H1 (cell line): ENCODE measurements around the gene ZPBP.

Experiments
- CTCF ChIP-seq, 3 experiments: IDR thresholded peaks; 1 replicate in 2 of 3; 2 replicates in 1 of 3; pipeline versions ENCODE4 v1.5.1 to v1.6.1; 2011; ENCODE audit warnings: low read length in 3 of 3, mild to moderate bottlenecking in 3 of 3, inconsistent platforms in 2 of 3, low read depth in 1 of 3, moderate library complexity in 1 of 3; ENCODE audit not compliant: insufficient read depth in 1 of 3; ENCODE audit errors: control extremely low read depth in 1 of 3
- EP300 ChIP-seq, 2 experiments: IDR thresholded peaks; 1 replicate in 1 of 2; 2 replicates in 1 of 2; pipeline ENCODE4 v1.6.1; 2011 to 2012; ENCODE audit warnings: low read depth in 2 of 2, low read length in 2 of 2, mild to moderate bottlenecking in 2 of 2, borderline replicate concordance in 1 of 2, inconsistent platforms in 1 of 2, moderate library complexity in 1 of 2
- EZH2 ChIP-seq: fragments of 200-600 bp; sonication (generic); IDR thresholded peaks from 2 replicates; pipeline ENCODE4 v1.7.1; 2012; ENCODE audit warnings: low read depth, mild to moderate bottlenecking, moderate library complexity, low read length, inconsistent platforms; ENCODE audit not compliant: severe bottlenecking
- GABPA ChIP-seq: IDR thresholded peaks from 2 replicates; pipeline ENCODE4 v1.6.1; 2011; ENCODE audit warnings: mild to moderate bottlenecking, low read length, moderate library complexity, borderline replicate concordance; ENCODE audit not compliant: insufficient read depth
- POLR2A ChIP-seq, 2 experiments: IDR thresholded peaks; 1 replicate in 1 of 2; 2 replicates in 1 of 2; pipeline ENCODE4 v1.6.1; 2011; ENCODE audit warnings: low read depth in 2 of 2, low read length in 2 of 2, mild to moderate bottlenecking in 2 of 2; ENCODE audit errors: control extremely low read depth in 1 of 2
- POLR2AphosphoS5 ChIP-seq: IDR thresholded peaks from 2 replicates; pipeline ENCODE4 v1.6.1; 2011; ENCODE audit warnings: low read depth, low read length
- RAD21 ChIP-seq, 2 experiments: IDR thresholded peaks in 1 of 2; conservative IDR thresholded peaks in 1 of 2; 2 replicates each; pipeline ENCODE4 v1.6.1; 2011; ENCODE audit warnings: low read depth in 2 of 2, low read length in 2 of 2, improper control_type of control experiment in 1 of 2, inconsistent platforms in 1 of 2, mild to moderate bottlenecking in 1 of 2, moderate library complexity in 1 of 2

- TF ChIP-seq POLR2A (IDR thresholded peaks at IDR 0.05; ENCODE audit: control extremely low read depth in 1 of 2, low read depth in 2 of 2, low read length in 2 of 2) (no peak), EP300 (IDR thresholded peaks at IDR 0.05; ENCODE audit: borderline replicate concordance in 1 of 2, low read depth in 2 of 2, low read length in 2 of 2) (no peak), CTCF (IDR thresholded peaks at IDR 0.05; ENCODE audit: control extremely low read depth in 1 of 3, insufficient read depth in 1 of 3, low read depth in 1 of 3, low read length in 3 of 3) (no peak), POLR2AphosphoS5 (no peak), GABPA (no peak), EZH2 (no peak), RAD21 (IDR thresholded peaks at IDR 0.05 in 1 of 2, conservative IDR thresholded peaks at IDR 0.05 in 1 of 2; ENCODE audit: low read depth in 2 of 2, low read length in 2 of 2) (no peak)
Observed at GRCh38 chr7:49976238-49976637, 116.8 kb downstream of the ZPBP start.
